Central memory CD8-positive, alpha-beta T cell (primary cell): Measurements from ENCODE around the gene CCDC88A.
"Not testable (repeated sequence)": the region's sequence is repeated elsewhere in the genome, so short reads cannot be mapped to it uniquely, and the experiment has no call there.

ENCODE experiments used
- ATAC-seq: fragments of 150-1000 bp; cut with Tn5 transposase; replicated peaks from 2 replicates; pipeline ENCODE4 v1.10.0; 2022; ENCODE audit warnings: mild to moderate bottlenecking, moderate FRiP score, moderate number of reproducible peaks; ENCODE audit not compliant: poor library complexity, severe bottlenecking; ENCODE audit errors: extremely low read depth
- DNase-seq, 2 donors: peaks; one replicate each; pipeline ENCODE4 v3.0.0; 2021; ENCODE audit warnings: low spot score in 2 of 2
- H3K27ac Mint-ChIP-seq: one replicate; pipeline ENCODE4 v1.8.0; 2022; ENCODE audit warnings: low read depth, mild to moderate bottlenecking, moderate library complexity, mixed read lengths
- H3K27me3 Mint-ChIP-seq: one replicate; pipeline ENCODE4 v1.8.0; 2022; ENCODE audit warnings: mixed read lengths
- H3K36me3 Mint-ChIP-seq: one replicate; pipeline ENCODE4 v1.8.0; 2022; ENCODE audit warnings: mild to moderate bottlenecking, moderate library complexity, mixed read lengths; ENCODE audit not compliant: insufficient read depth
- H3K4me1 Mint-ChIP-seq: one replicate; pipeline ENCODE4 v1.8.0; 2022; ENCODE audit warnings: mixed read lengths
- H3K4me3 Mint-ChIP-seq: one replicate; pipeline ENCODE4 v1.8.0; 2022; ENCODE audit warnings: mild to moderate bottlenecking, moderate library complexity, mixed read lengths
- H3K9me3 Mint-ChIP-seq: one replicate; pipeline ENCODE4 v1.8.0; 2022; ENCODE audit warnings: mixed read lengths

Gene CCDC88A

GRCh38 chr2:55395724-55396605 is 23.7 kb downstream of the CCDC88A start:
- DNase-seq: no peak
- Mint-ChIP-seq H3K36me3 (no peaks in the 10 kb centered on the region), H3K9me3 (peaks cover 3% of the 10 kb centered on the region), H3K27ac (no peak overlapping the region), H3K27me3 (no peaks in the 10 kb centered on the region), H3K4me1 (no peaks in the 10 kb centered on the region), H3K4me3 (no peak overlapping the region)
- ATAC-seq: no peak

- Mint-ChIP-seq H3K27ac (no peak overlapping the region), H3K36me3 (no peaks in the 10 kb centered on the region), H3K9me3 (peaks cover 6% of the 10 kb centered on the region), H3K4me3 (no peak overlapping the region), H3K4me1 (no peaks in the 10 kb centered on the region), H3K27me3 (no peaks in the 10 kb centered on the region)
- ATAC-seq (no peak), DNase-seq (no peak)
Observed at GRCh38 chr2:55391615-55392242, 27.9 kb downstream of the CCDC88A start.

- H3K27ac Mint-ChIP-seq: no peak overlapping the region
- H3K9me3 Mint-ChIP-seq: peaks cover 6% of the 10 kb centered on the region
- H3K27me3 Mint-ChIP-seq: no peaks in the 10 kb centered on the region
- no peaks in the 10 kb centered on the region for H3K36me3 Mint-ChIP-seq
- no peak overlapping the region for H3K4me3 Mint-ChIP-seq
- H3K4me1 Mint-ChIP-seq: no peaks in the 10 kb centered on the region
- DNase-seq (no peak), ATAC-seq (no peak)
Observed at GRCh38 chr2:55391155-55391554, 28.5 kb downstream of the CCDC88A start.

- DNase-seq, H3K27me3 Mint-ChIP-seq, H3K4me3 Mint-ChIP-seq, H3K36me3 Mint-ChIP-seq, H3K4me1 Mint-ChIP-seq, ATAC-seq, H3K9me3 Mint-ChIP-seq, H3K27ac Mint-ChIP-seq: not testable (repeated sequence)
Observed at GRCh38 chr2:55385516-55385915, 34.1 kb downstream of the CCDC88A start.

- Mint-ChIP-seq H3K9me3 (no peaks in the 10 kb centered on the region), H3K4me3 (no peak overlapping the region), H3K27ac (no peak overlapping the region), H3K4me1 (no peaks in the 10 kb centered on the region), H3K27me3 (no peaks in the 10 kb centered on the region), H3K36me3 (peaks cover 1% of the 10 kb centered on the region)
- DNase-seq (no peak), ATAC-seq (no peak)
Observed at GRCh38 chr2:55384786-55385185, 34.9 kb downstream of the CCDC88A start.

- H3K4me1 Mint-ChIP-seq: no peaks in the 10 kb centered on the region
- H3K27ac Mint-ChIP-seq: no peak overlapping the region
- H3K9me3 Mint-ChIP-seq: no peaks in the 10 kb centered on the region
- ATAC-seq: no peak
- DNase-seq: no peak
- H3K4me3 Mint-ChIP-seq: no peak overlapping the region
- no peaks in the 10 kb centered on the region for H3K27me3 Mint-ChIP-seq
- peaks cover 3% of the 10 kb centered on the region for H3K36me3 Mint-ChIP-seq
Observed at GRCh38 chr2:55371376-55371775, 48.3 kb downstream of the CCDC88A start.

GRCh38 chr2:55370208-55370607 is 49.4 kb downstream of the CCDC88A start:
- peaks cover 3% of the 10 kb centered on the region for H3K36me3 Mint-ChIP-seq
- H3K27ac Mint-ChIP-seq: no peak overlapping the region
- no peaks in the 10 kb centered on the region for H3K9me3 Mint-ChIP-seq
- DNase-seq: no peak
- H3K4me3 Mint-ChIP-seq: no peak overlapping the region
- no peak for ATAC-seq
- no peaks in the 10 kb centered on the region for H3K4me1 Mint-ChIP-seq
- H3K27me3 Mint-ChIP-seq: no peaks in the 10 kb centered on the region

- Mint-ChIP-seq H3K4me3 (no peak overlapping the region), H3K27ac (no peak overlapping the region), H3K9me3 (no peaks in the 10 kb centered on the region), H3K36me3 (no peaks in the 10 kb centered on the region), H3K27me3 (no peaks in the 10 kb centered on the region), H3K4me1 (no peaks in the 10 kb centered on the region)
- ATAC-seq (no peak), DNase-seq (no peak)
Observed at GRCh38 chr2:55365303-55365702, 54.4 kb downstream of the CCDC88A start.

- Mint-ChIP-seq H3K36me3 (no peaks in the 10 kb centered on the region), H3K4me3 (no peak overlapping the region), H3K9me3 (no peaks in the 10 kb centered on the region), H3K27ac (no peak overlapping the region), H3K4me1 (no peaks in the 10 kb centered on the region), H3K27me3 (no peaks in the 10 kb centered on the region)
- ATAC-seq: no peak
- no peak for DNase-seq
Observed at GRCh38 chr2:55364189-55365055, 55.2 kb downstream of the CCDC88A start.

- Mint-ChIP-seq H3K36me3 (no peaks in the 10 kb centered on the region), H3K4me3 (no peak overlapping the region), H3K9me3 (no peaks in the 10 kb centered on the region), H3K27ac (no peak overlapping the region), H3K4me1 (no peaks in the 10 kb centered on the region), H3K27me3 (no peaks in the 10 kb centered on the region)
- ATAC-seq (no peak), DNase-seq (no peak)
Observed at GRCh38 chr2:55363636-55364035, 56.0 kb downstream of the CCDC88A start.

GRCh38 chr2:55361465-55362189 is 58.0 kb downstream of the CCDC88A start:
- no peaks in the 10 kb centered on the region for H3K36me3 Mint-ChIP-seq
- ATAC-seq (no peak), DNase-seq (no peak)
- H3K9me3 Mint-ChIP-seq: no peaks in the 10 kb centered on the region
- H3K4me1 Mint-ChIP-seq: no peaks in the 10 kb centered on the region
- H3K27me3 Mint-ChIP-seq: no peaks in the 10 kb centered on the region
- H3K4me3 Mint-ChIP-seq: no peak overlapping the region
- no peak overlapping the region for H3K27ac Mint-ChIP-seq

- Mint-ChIP-seq H3K4me3 (no peak overlapping the region), H3K36me3 (no peaks in the 10 kb centered on the region), H3K9me3 (no peaks in the 10 kb centered on the region), H3K27ac (no peak overlapping the region), H3K27me3 (no peaks in the 10 kb centered on the region), H3K4me1 (no peaks in the 10 kb centered on the region)
- ATAC-seq: no peak
- DNase-seq: no peak
Observed at GRCh38 chr2:55358451-55358850, 61.2 kb downstream of the CCDC88A start.
